RWPE1 (cell line): ENCODE data around the gene SNRPA1.

ENCODE experiments used
- CTCF ChIA-PET: fragments of 350-600 bp; sonication (Branson Sonifier 250); formaldehyde crosslinking; extraction: SDS; loops from one replicate; lab custom pipeline; 2021; lab: Yijun Ruan, JAX
- POLR2A ChIA-PET: fragments of 400-600 bp; formaldehyde crosslinking; extraction: SDS; loops from one replicate; lab custom pipeline; 2020; ENCODE audit warnings: antibody characterized with exemption; ENCODE audit not compliant: low non-redundant PET; lab: Yijun Ruan, JAX
- DNase-seq: peaks from one replicate; pipeline ENCODE4 v3.0.0; 2012; ENCODE audit warnings: low spot score
- H3K27ac ChIP-seq: fragments of 450-650 bp; 2 replicates; pipeline ENCODE4 v1.5.1; 2017
- CTCF ChIP-seq: fragments of 450-650 bp; conservative IDR thresholded peaks from 2 replicates; pipeline ENCODE4 v1.5.1; 2017; ENCODE audit warnings: low read depth, mild to moderate bottlenecking

The SNRPA1 gene

DNA sequence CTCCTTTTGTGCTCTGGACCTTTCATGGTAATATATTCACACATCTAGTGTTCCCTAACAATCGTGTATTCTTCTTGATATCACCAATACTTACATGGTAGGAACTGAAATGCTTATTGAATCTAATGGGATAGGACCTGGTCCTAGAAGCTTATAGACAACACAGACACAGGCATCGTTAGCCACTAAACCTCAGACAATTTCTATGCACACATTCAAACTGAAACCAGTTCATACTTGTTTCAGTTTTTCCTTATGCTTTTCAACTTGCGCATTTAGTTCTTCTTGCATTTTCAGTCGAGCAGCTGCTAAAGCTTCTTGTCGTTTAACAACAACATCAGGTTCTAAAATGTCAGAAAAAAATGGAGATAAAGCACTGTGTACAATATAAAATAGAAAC is 20.0 kb downstream of the SNRPA1 start:
- DNase-seq, result no peak
- TF ChIP-seq CTCF, result no peak
- ChIA-PET CTCF (no interaction called here), POLR2A (no interaction called here)
- H3K27ac ChIP-seq, result no peak overlapping the region

DNA sequence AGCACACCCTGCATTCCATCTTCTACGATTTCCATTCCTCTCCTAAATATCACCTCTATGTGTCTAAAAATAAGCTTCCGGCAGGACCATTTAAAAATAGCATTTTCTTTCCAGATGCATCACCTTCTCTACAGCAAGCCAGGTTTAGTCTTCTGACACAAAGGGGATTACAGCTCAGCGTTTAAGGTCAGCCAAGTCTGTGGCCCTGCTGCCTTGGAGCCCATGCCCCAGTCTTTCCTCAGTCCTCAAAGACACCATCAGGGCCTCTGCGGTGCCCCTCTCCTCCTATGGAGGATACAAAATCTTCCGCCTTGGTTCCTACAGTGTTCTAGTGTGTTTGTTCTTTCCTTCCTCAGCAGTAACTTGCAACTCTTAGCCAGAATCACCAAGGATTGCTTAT is 21.5 kb downstream of the SNRPA1 start:
- TF ChIP-seq CTCF, result no peak
- no peak overlapping the region for H3K27ac ChIP-seq
- POLR2A ChIA-PET, result no interaction called here
- CTCF ChIA-PET, result interaction anchor here (0.6 kb wide), 1 partner anchor 15 kb away, joined by 3 read pairs; no protein-coding TSS in a partner anchor
- no peak for DNase-seq

DNA sequence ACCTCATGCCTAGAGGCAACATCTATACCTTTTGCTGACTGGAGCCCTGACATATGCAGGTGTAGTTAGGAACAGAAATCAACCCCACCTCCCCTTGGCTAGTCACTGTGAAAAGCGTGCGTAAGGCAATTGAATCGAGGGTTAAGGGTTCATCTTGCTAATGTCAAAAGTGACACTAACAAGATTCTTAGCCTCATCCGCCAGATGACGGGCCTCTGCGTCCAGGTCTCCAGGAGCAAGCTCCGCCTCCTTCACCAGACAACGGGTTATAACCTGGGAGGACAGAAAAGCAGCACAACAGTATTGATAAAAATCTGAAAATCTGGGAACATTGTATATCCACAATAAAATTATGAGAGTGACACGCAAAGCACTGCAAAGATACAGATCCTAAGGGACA is 22.5 kb downstream of the SNRPA1 start:
- no peak for DNase-seq
- ChIA-PET CTCF (interaction anchor here (0.6 kb wide), 1 partner anchor 16 kb away, joined by 3 read pairs; no protein-coding TSS in a partner anchor), POLR2A (no interaction called here)
- no peak overlapping the region for H3K27ac ChIP-seq
- no peak for TF ChIP-seq CTCF

- CTCF ChIA-PET, result interaction anchor here (0.6 to 1.4 kb wide), 3 partner anchors 11 to 261 kb away, joined by 4 to 8 read pairs (median 4); no protein-coding TSS in a partner anchor
- POLR2A ChIA-PET, result interaction anchor here (0.7 kb wide), 1 partner anchor 475 kb away, joined by 14 read pairs; no protein-coding TSS in a partner anchor
- H3K27ac ChIP-seq, result 0 out of 2 replicates have a peak overlapping the region, but pooled peaks have one; percentile 2
- DNase-seq, result no peak
- TF ChIP-seq CTCF, result no peak; the same call in 1 of the 2 replicates
These were observed 25.4 kb downstream of the SNRPA1 start for GRCh38 chr15:101269479-101270223.

- ChIA-PET CTCF (interaction anchor here (1.1 to 1.4 kb wide), 2 partner anchors 9 to 259 kb away, joined by 4 to 5 read pairs; no protein-coding TSS in a partner anchor), POLR2A (no interaction called here)
- peak overlapping the region; percentile 38 for H3K27ac ChIP-seq
- DNase-seq, result no peak
- no peak for TF ChIP-seq CTCF
These were observed 27.5 kb downstream of the SNRPA1 start for GRCh38 chr15:101267320-101268104.

DNA sequence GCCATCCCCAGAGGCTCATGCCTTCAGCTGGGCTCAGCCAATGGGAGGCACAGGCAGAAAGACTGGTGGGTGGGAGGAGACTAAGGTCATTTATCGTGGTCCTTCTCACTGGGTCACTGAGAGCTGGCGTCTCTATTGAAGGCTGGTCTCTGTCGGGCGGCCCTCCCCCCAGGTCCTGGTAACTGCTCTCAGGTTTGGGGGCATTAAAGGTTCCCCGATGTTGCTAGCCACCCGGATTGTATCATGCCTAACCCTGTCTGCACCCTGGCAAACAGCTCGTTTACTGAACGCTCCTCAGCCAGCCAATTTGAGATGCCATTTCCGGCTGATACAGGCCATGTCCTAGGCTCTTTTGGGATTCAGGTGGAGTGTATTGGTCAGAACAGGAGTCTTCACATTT is 28.3 kb downstream of the SNRPA1 start:
- DNase-seq, result no peak
- no peak for TF ChIP-seq CTCF
- POLR2A ChIA-PET, result no interaction called here
- CTCF ChIA-PET, result interaction anchor here (1.1 to 1.4 kb wide), 2 partner anchors 9 to 258 kb away, joined by 4 to 5 read pairs; no protein-coding TSS in a partner anchor
- H3K27ac ChIP-seq, result peak overlapping the region; percentile 38
